Measurements from ENCODE around the gene CHST11.

The CHST11 gene

GRCh38 chr12:104708891-104709290, 252.1 kb downstream of the CHST11 start:
- TF ChIP-seq CTCF (IDR thresholded peaks at IDR 0.05; ENCODE audit: borderline replicate concordance, control extremely low read depth, extremely low read depth, insufficient read depth, missing control alignments) = no peak

GRCh38 chr12:104709692-104710435, 253.1 kb downstream of the CHST11 start:
- DNase-seq (ENCODE audit: low spot score) = no peak
- no peak for TF ChIP-seq CTCF (IDR thresholded peaks at IDR 0.05; ENCODE audit: borderline replicate concordance, control extremely low read depth, extremely low read depth, insufficient read depth, missing control alignments)
- in situ Hi-C loops (cut with MboI; ENCODE audit: low sequenced_read_pairs, unreplicated experiment) = no loop called here

More at GRCh38 chr12:104708891-104709290, 252.1 kb downstream of the CHST11 start:
- DNase-seq (ENCODE audit: low spot score) = no peak
- in situ Hi-C loops (cut with MboI; ENCODE audit: low sequenced_read_pairs, unreplicated experiment) = no loop called here

- in situ Hi-C loops (cut with MboI; ENCODE audit: low sequenced_read_pairs, unreplicated experiment) = no loop called here
- no peak for TF ChIP-seq CTCF (IDR thresholded peaks at IDR 0.05; ENCODE audit: borderline replicate concordance, control extremely low read depth, extremely low read depth, insufficient read depth, missing control alignments)
- no peak for DNase-seq (ENCODE audit: low spot score)
These were observed 254.4 kb downstream of the CHST11 start for GRCh38 chr12:104710940-104711689.

- DNase-seq (ENCODE audit: low spot score) = no peak
- TF ChIP-seq CTCF (IDR thresholded peaks at IDR 0.05; ENCODE audit: borderline replicate concordance, control extremely low read depth, extremely low read depth, insufficient read depth, missing control alignments) = no peak
- in situ Hi-C loops (cut with MboI; ENCODE audit: low sequenced_read_pairs, unreplicated experiment) = no loop called here
These were observed 255.7 kb downstream of the CHST11 start for GRCh38 chr12:104712477-104712876.

GRCh38 chr12:104712968-104713367, 256.2 kb downstream of the CHST11 start:
- DNase-seq (ENCODE audit: low spot score) = no peak
- TF ChIP-seq CTCF (IDR thresholded peaks at IDR 0.05; ENCODE audit: borderline replicate concordance, control extremely low read depth, extremely low read depth, insufficient read depth, missing control alignments) = no peak
- in situ Hi-C loops (cut with MboI; ENCODE audit: low sequenced_read_pairs, unreplicated experiment) = no loop called here

- DNase-seq (ENCODE audit: low spot score) = no peak
- no peak for TF ChIP-seq CTCF (IDR thresholded peaks at IDR 0.05; ENCODE audit: borderline replicate concordance, control extremely low read depth, extremely low read depth, insufficient read depth, missing control alignments)
- in situ Hi-C loops (cut with MboI; ENCODE audit: low sequenced_read_pairs, unreplicated experiment) = no loop called here
These were observed 256.7 kb downstream of the CHST11 start for GRCh38 chr12:104713444-104713843.
